Suprapubic skin (tissue), 4 donors: ENCODE data around the gene ZBTB3. TPM values are rescaled to one million over a fixed set of nuclear protein-coding genes. Genes with fewer than 3 reads are reported as not detected.

Experiments
- DNase-seq, 2 donors: peaks; one replicate each; pipeline ENCODE4 v3.0.0-alpha.2; 2019; ENCODE audit warnings: low spot score in 2 of 2
- H3K27ac ChIP-seq: fragments of 200-600 bp; sonication (generic); one replicate; pipeline ENCODE4 v1.5.1; 2019
- H3K27me3 ChIP-seq: fragments of 200-600 bp; sonication (generic); one replicate; pipeline ENCODE4 v1.5.1; 2019
- H3K36me3 ChIP-seq: fragments of 200-600 bp; sonication (generic); one replicate; pipeline ENCODE4 v1.5.1; 2019
- H3K4me1 ChIP-seq: fragments of 200-600 bp; sonication (generic); one replicate; pipeline ENCODE4 v1.5.1; 2019
- H3K4me3 ChIP-seq: fragments of 200-600 bp; sonication (generic); one replicate; pipeline ENCODE4 v1.5.1; 2019; ENCODE audit warnings: mild to moderate bottlenecking
- H3K9me3 ChIP-seq: fragments of 200-600 bp; sonication (generic); one replicate; pipeline ENCODE4 v1.5.1; 2019
- CTCF ChIP-seq, 2 donors: fragments of 200-600 bp in 1 of 2; fragments of 450-650 bp in 1 of 2; sonication (generic) in 1 of 2; IDR thresholded peaks; one replicate each; pipeline ENCODE4 v1.5.1; 2016 to 2019; ENCODE audit warnings: antibody characterized with exemption in 2 of 2, mild to moderate bottlenecking in 1 of 2, moderate library complexity in 1 of 2
- EP300 ChIP-seq: sonication (generic); formaldehyde crosslinking; IDR thresholded peaks from one replicate; pipeline ENCODE4 v1.6.1; 2017; ENCODE audit warnings: antibody characterized with exemption
- POLR2A ChIP-seq, 2 donors: fragments of 450-650 bp; IDR thresholded peaks; one replicate each; pipeline ENCODE4 v1.6.1; 2017; ENCODE audit warnings: antibody characterized with exemption in 2 of 2, mild to moderate bottlenecking in 2 of 2, moderate library complexity in 2 of 2
- POLR2AphosphoS5 ChIP-seq, 3 donors: sonication (generic); formaldehyde crosslinking; IDR thresholded peaks; one replicate each; pipeline ENCODE4 v1.6.1; 2017; ENCODE audit warnings: antibody characterized with exemption in 3 of 3
- WGBS: methylation state at CpG from one replicate; pipeline ENCODE4 v1.1.5; 2018; 5-methylcytosine and 5-hydroxymethylcytosine counted together
- total RNA-seq, 4 donors: library from RNA; depleted of rRNA; stranded (reverse); fragments of >200 nt; gene quantifications; one replicate each; pipeline ENCODE4 v1.1.0, GENCODE V29; 2016

Gene ZBTB3
- total RNA-seq, 4 donors from 2014 or later, result 10.9 to 32.2 (median 14.3) TPM

GRCh38 chr11:62726915-62727164, 27.1 kb downstream of the ZBTB3 start:
- H3K27ac ChIP-seq, result peak overlapping the region; percentile 97
- DNase-seq, result no peak
- H3K9me3 ChIP-seq, result no peaks in the 10 kb centered on the region
- H3K4me1 ChIP-seq, result peaks cover 55% of the 10 kb centered on the region
- H3K27me3 ChIP-seq, result no peaks in the 10 kb centered on the region
- no peak for TF ChIP-seq POLR2A (IDR thresholded peaks at IDR 0.05)
- no peak for TF ChIP-seq POLR2AphosphoS5 (IDR thresholded peaks at IDR 0.05)
- no peak for TF ChIP-seq EP300
- TF ChIP-seq CTCF (IDR thresholded peaks at IDR 0.05), result no peak
- H3K4me3 ChIP-seq, result peak overlapping the region; percentile 95
- no CpG with 5 or more reads among the region's 37 CpGs for WGBS
- H3K36me3 ChIP-seq, result peaks cover 23% of the 10 kb centered on the region

- H3K9me3 ChIP-seq, result no peaks in the 10 kb centered on the region
- TF ChIP-seq CTCF (IDR thresholded peaks at IDR 0.05) (no peak), POLR2AphosphoS5 (IDR thresholded peaks at IDR 0.05) (peak in 1 of 3 donors; percentile 25)
- no peaks in the 10 kb centered on the region for H3K27me3 ChIP-seq
- under 1% methylated on average over 11 of the region's 51 CpGs for WGBS
- H3K4me1 ChIP-seq, result peaks cover 53% of the 10 kb centered on the region
- DNase-seq, result peak in 1 of 2 donors; percentile 73
- H3K27ac ChIP-seq, result peak overlapping the region; percentile 97
- H3K36me3 ChIP-seq, result peaks cover 28% of the 10 kb centered on the region
- H3K4me3 ChIP-seq, result peak overlapping the region; percentile 95
These were observed 27.6 kb downstream of the ZBTB3 start for GRCh38 chr11:62726156-62726914.

- Histone ChIP-seq H3K27me3 (no peaks in the 10 kb centered on the region), H3K27ac (peak overlapping the region; percentile 97), H3K4me3 (peak overlapping the region; percentile 95), H3K36me3 (peaks cover 35% of the 10 kb centered on the region), H3K4me1 (peaks cover 50% of the 10 kb centered on the region), H3K9me3 (no peaks in the 10 kb centered on the region)
- WGBS, result 2% methylated on average over 7 of the region's 7 CpGs
- peak in 1 of 2 donors; percentile 1 for DNase-seq
- TF ChIP-seq POLR2AphosphoS5 (IDR thresholded peaks at IDR 0.05) (no peak), CTCF (IDR thresholded peaks at IDR 0.05) (no peak)
These were observed 28.3 kb downstream of the ZBTB3 start for GRCh38 chr11:62725646-62726045.

GRCh38 chr11:62724171-62724570, 29.8 kb downstream of the ZBTB3 start:
- Histone ChIP-seq H3K9me3 (no peaks in the 10 kb centered on the region), H3K36me3 (peaks cover 50% of the 10 kb centered on the region)

GRCh38 chr11:62721994-62722393, 32.0 kb downstream of the ZBTB3 start:
- Histone ChIP-seq H3K4me1 (peaks cover 49% of the 10 kb centered on the region), H3K27me3 (no peaks in the 10 kb centered on the region), H3K36me3 (peaks cover 72% of the 10 kb centered on the region), H3K4me3 (no peak overlapping the region), H3K9me3 (no peaks in the 10 kb centered on the region), H3K27ac (no peak overlapping the region)
- TF ChIP-seq EP300, result no peak
- TF ChIP-seq POLR2AphosphoS5 (IDR thresholded peaks at IDR 0.05), result no peak
- TF ChIP-seq POLR2A (IDR thresholded peaks at IDR 0.05), result no peak
- no peak for TF ChIP-seq CTCF (IDR thresholded peaks at IDR 0.05)
- DNase-seq, result no peak
- WGBS, result 74% methylated on average over 7 of the region's 7 CpGs

More at GRCh38 chr11:62724171-62724570, 29.8 kb downstream of the ZBTB3 start:
- H3K4me3 ChIP-seq, result peak overlapping the region; percentile 95
- no peaks in the 10 kb centered on the region for H3K27me3 ChIP-seq
- H3K27ac ChIP-seq, result no peak overlapping the region
- peaks cover 40% of the 10 kb centered on the region for H3K4me1 ChIP-seq
- peak in 1 of 2 donors; percentile 31 for DNase-seq
- 22% methylated on average over 8 of the region's 8 CpGs for WGBS
- no peak for TF ChIP-seq POLR2A (IDR thresholded peaks at IDR 0.05)
- no peak for TF ChIP-seq CTCF (IDR thresholded peaks at IDR 0.05)
- TF ChIP-seq POLR2AphosphoS5 (IDR thresholded peaks at IDR 0.05), result no peak
- no peak for TF ChIP-seq EP300
